GM19397 (cell line): ENCODE results near the gene PAH.
"Not testable (repeated sequence)": the region's sequence is repeated elsewhere in the genome, so short reads cannot be mapped to it uniquely, and the experiment has no call there.

Experiments
- ATAC-seq: cut with Tn5 transposase; IDR thresholded peaks from one replicate; pipeline ENCODE4 v1.9.1; 2021; ENCODE audit warnings: mild to moderate bottlenecking, moderate library complexity; ENCODE audit not compliant: unreplicated experiment

Gene PAH

GRCh38 chr12:102833687-102834441 lies 83.2 kb downstream of the PAH start:
- no peak for ATAC-seq

DNA sequence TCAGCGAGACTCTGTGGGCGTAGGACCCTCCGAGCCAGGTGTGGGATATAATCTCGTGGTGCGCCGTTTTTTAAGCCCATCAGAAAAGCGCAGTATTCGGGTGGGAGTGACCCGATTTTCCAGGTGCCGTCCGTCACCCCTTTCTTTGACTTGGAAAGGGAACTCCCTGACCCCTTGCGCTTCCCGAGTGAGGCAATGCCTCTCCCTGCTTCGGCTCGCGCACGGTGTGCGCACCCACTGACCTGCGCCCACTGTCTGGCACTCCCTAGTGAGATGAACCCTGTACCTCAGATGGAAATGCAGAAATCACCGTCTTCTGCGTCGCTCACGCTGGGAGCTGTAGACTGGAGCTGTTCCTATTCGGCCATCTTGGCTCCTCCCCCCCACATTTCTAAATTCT lies 84.2 kb downstream of the PAH start:
- ATAC-seq = not testable (repeated sequence)

DNA sequence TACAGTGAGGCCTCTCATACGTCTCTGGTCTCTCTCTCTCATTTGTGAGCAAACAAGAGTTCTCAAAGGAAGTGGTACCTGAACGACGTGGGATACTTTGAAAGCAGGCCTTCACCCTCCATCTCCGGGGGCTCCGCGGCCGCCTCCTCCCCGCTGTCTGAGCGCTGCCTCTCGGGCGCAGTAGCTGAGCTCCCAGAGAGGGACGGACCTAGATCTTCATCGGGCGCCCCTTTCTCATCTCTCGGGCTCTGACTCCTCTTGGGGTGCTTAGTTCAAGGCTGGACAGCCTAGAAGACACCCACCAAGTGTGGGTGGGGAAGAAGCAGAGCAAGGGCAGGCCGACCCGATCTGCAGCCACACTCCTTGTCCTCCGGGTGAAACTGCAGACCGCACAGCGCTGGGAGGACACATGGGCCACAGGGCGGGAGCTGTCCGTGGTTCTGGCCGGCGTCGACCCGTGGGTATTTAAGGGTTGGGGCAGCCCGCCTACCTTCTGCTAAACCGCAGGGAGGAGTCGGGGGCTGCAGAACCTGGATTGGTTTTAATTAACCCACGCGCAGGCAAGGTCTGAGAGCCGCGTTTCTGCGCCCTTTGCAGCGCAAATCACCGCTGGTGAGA lies 92.7 kb downstream of the PAH start:
- no peak for ATAC-seq

- ATAC-seq = no peak
Observed at GRCh38 chr12:102821149-102821548, 95.9 kb downstream of the PAH start.

- no peak for ATAC-seq
Observed at GRCh38 chr12:102816816-102817434, 100.1 kb downstream of the PAH start.

DNA sequence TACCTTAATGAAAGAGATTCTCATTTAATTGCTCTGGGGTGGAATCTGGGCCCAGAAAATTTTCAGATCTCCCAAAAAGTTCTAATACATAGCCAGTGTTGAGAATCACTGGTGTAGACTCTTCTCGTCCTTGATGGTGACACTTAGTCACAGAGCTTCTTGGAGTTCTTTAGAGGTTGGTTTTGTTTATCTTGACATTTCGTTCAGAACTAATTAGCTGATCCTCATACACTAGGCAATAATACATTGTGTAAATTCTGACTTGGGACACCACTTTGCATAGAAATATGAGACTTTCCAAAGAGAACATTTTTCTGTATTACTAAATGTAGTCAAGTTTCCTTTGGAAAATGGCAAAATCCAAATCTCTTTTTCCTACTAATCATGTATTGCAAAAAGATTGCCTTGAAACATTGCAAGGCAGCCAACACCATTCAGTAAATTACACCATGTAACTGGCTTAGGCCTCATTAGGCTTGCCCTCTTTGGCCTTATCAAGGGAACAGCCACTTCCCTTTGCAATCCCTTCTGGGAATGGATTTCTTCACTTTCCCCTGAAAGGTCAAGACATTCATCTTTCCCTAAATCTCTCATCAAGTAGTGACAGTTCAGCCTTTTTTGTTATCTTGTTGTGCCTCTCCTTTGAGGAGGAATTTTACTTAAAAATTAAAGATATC lies 102.2 kb downstream of the PAH start:
- ATAC-seq = no peak

- no peak for ATAC-seq
Observed at GRCh38 chr12:102812344-102812743, 104.7 kb downstream of the PAH start.

- ATAC-seq = no peak
Observed at GRCh38 chr12:102811110-102811737, 105.8 kb downstream of the PAH start.

DNA sequence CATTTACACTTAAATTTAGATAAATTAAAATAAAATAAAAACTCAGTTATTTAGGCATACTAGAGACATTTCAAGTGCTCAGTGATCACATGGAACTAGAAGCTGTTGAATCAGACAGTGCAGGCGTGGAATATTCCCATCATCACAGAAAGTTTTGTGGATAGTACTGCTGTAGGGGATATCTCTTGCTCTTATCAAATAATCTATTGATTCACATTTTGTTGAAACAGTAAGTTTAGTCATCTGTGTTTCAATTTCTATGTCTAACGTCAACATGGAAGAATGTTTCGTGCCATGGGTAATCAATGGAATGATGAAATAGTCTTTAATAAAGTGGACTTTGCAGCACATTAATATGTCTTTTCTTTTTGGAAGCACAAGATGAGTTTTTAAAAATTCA lies 108.6 kb downstream of the PAH start:
- no peak for ATAC-seq

- no peak for ATAC-seq
Observed at GRCh38 chr12:102806592-102806991, 110.5 kb downstream of the PAH start.

GRCh38 chr12:102806110-102806509 lies 110.9 kb downstream of the PAH start:
- ATAC-seq = no peak

- ATAC-seq = no peak
Observed at GRCh38 chr12:102800565-102800964, 116.5 kb downstream of the PAH start.

DNA sequence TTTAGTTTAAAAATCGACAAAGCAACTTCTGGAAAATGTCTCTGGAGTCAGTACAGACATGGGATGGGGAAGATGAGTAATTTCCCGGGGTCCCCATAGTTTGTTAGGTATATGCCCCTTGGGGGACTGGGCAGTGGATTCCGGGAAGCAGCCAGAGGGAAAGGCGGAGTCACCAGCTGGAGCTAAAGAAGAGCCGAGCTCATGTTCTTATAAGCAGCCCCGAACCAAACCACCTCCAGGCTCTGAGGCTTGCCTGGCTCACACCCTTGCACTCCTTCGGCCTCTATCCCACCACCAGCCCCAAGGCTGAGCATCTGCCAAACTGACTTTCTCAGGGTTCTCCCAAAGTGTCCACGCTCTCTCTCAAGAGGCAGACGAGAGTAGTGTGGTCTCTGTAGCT lies 117.8 kb downstream of the PAH start:
- ATAC-seq = no peak

- ATAC-seq = no peak
Observed at GRCh38 chr12:102797528-102797927, 119.5 kb downstream of the PAH start.

GRCh38 chr12:102793921-102794320 lies 123.1 kb downstream of the PAH start:
- ATAC-seq = no peak
